ENCODE measurements around the gene ITGA6.

- no peak for TF ChIP-seq POLR2A (IDR thresholded peaks at IDR 0.05; ENCODE audit: low read length)
- TF ChIP-seq GATA1 (IDR thresholded peaks at IDR 0.05; ENCODE audit: low read depth, low read length): no peak
Measured at GRCh38 chr2:172513524-172513900, 86.1 kb downstream of the ITGA6 start.

All from erythroblast (primary cell).